ENCODE results near the gene PTPRT.

PTPRT gene

DNA sequence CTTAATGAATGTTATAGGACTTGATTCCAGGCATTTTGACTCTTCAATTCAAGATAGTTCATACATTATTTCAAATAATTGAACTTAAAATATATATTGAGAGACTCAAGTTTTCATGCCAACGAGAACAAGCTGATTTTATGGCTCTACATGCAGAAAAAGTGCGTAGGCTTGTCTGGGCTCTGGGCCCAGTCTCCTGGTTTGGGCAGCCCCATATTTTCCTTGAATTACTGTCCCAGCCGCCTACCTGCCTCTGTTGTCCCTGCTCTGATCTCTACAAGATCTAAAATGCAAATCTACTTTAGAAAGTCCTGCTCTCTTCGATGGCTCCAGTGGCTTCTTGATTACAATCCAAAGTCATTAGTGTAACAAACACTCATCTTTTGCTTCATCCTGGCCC is 1034.1 kb downstream of the PTPRT start:
- DNase-seq = no peak
- H3K4me3 ChIP-seq (ENCODE audit: low read depth, low read length) = no peak overlapping the region
- no peaks in the 10 kb centered on the region for H3K9me3 ChIP-seq
- H3K4me1 ChIP-seq = peaks cover 3% of the 10 kb centered on the region; the same call in 1 of the 2 replicates
- H3K36me3 ChIP-seq = no peaks in the 10 kb centered on the region
- H3K27me3 ChIP-seq = no peaks in the 10 kb centered on the region
- no peak for TF ChIP-seq CTCF (IDR thresholded peaks at IDR 0.05; ENCODE audit: low read depth, low read length)

DNA sequence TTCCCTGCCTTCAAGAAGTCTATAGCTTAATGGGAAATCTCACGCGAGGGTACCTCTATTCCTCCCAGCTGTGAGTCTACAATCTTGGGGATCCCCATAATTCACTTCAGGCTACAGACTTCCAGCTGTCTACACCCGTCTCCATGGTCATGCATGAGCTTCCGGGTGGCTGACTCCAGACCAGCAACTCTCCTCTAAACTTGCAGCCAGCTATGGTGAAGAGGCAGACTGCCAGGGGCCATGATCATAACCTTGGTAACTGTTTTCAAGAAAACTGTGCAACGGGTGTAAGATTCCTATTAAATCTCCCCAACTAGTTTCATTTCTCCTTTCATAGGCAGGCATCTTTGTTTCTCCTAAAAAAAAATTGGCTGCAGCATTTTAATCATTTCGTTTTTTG is 1037.1 kb downstream of the PTPRT start:
- no peak for DNase-seq
- no peaks in the 10 kb centered on the region for H3K36me3 ChIP-seq
- no peaks in the 10 kb centered on the region for H3K27me3 ChIP-seq
- TF ChIP-seq CTCF (IDR thresholded peaks at IDR 0.05; ENCODE audit: low read depth, low read length) = no peak
- no peak overlapping the region for H3K4me3 ChIP-seq (ENCODE audit: low read depth, low read length)
- no peaks in the 10 kb centered on the region for H3K9me3 ChIP-seq
- H3K4me1 ChIP-seq = no peaks in the 10 kb centered on the region; the same call in 1 of the 2 replicates

GRCh38 chr20:42150230-42150629 is 1039.5 kb downstream of the PTPRT start:
- no peaks in the 10 kb centered on the region for H3K36me3 ChIP-seq
- TF ChIP-seq CTCF (IDR thresholded peaks at IDR 0.05; ENCODE audit: low read depth, low read length) = no peak
- no peaks in the 10 kb centered on the region; the same call in 1 of the 2 replicates for H3K4me1 ChIP-seq
- H3K27me3 ChIP-seq = no peaks in the 10 kb centered on the region
- peak; percentile 72 for DNase-seq
- H3K9me3 ChIP-seq = no peaks in the 10 kb centered on the region
- no peak overlapping the region for H3K4me3 ChIP-seq (ENCODE audit: low read depth, low read length)

GRCh38 chr20:42138729-42139128 is 1051.0 kb downstream of the PTPRT start:
- H3K36me3 ChIP-seq = no peaks in the 10 kb centered on the region

DNA sequence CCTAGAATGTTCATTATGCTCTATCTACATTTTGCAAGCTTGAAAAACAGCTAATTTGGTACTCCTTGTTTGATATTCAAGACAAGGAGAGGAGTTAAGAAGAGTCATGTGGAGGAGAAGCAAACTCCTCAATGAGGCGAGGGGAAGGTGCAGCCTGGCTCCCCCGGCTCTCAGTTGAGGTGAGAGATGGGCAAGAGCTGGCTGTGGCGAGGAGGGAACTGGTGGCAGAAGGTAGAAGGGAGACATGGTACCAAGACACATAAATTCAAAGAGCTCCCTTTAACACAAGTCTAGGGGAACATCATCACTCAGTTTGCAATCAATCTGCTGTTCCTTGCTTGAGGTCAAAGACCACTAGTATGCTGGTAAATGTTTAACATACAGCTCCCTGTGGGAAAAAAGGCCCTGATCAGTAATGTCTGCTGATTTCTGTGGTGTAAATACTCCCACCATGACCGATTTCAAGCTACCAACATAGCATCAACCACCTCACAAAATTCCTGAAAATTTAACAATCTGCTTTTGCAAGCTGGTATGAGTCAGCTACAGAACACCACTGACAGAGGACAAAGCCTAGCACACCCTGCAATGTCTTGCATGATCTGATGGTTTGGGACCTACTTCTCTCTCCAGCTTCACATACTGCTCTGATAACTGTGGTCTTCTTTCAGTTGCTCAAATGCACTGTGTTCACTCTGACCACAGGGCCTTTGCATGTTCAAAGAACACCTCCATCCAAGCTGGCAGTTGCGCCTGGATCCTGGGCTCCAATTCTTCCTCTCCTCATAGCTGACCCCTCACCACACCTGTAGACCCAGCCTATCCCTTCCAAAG is 1055.2 kb downstream of the PTPRT start:
- Histone ChIP-seq H3K36me3 (no peaks in the 10 kb centered on the region), H3K4me3 (ENCODE audit: low read depth, low read length) (no peak overlapping the region), H3K9me3 (no peaks in the 10 kb centered on the region), H3K27me3 (no peaks in the 10 kb centered on the region), H3K4me1 (no peaks in the 10 kb centered on the region)
- no peak for DNase-seq
- no peak for TF ChIP-seq CTCF (IDR thresholded peaks at IDR 0.05; ENCODE audit: low read depth, low read length)

More at GRCh38 chr20:42138729-42139128, 1051.0 kb downstream of the PTPRT start:
- H3K27me3 ChIP-seq = no peaks in the 10 kb centered on the region
- no peak for TF ChIP-seq CTCF (IDR thresholded peaks at IDR 0.05; ENCODE audit: low read depth, low read length)
- no peaks in the 10 kb centered on the region for H3K9me3 ChIP-seq
- H3K4me1 ChIP-seq = no peaks in the 10 kb centered on the region
- no peak for DNase-seq
- no peak overlapping the region for H3K4me3 ChIP-seq (ENCODE audit: low read depth, low read length)
